Measurements from ENCODE around the gene HERC2.

The HERC2 gene

DNA sequence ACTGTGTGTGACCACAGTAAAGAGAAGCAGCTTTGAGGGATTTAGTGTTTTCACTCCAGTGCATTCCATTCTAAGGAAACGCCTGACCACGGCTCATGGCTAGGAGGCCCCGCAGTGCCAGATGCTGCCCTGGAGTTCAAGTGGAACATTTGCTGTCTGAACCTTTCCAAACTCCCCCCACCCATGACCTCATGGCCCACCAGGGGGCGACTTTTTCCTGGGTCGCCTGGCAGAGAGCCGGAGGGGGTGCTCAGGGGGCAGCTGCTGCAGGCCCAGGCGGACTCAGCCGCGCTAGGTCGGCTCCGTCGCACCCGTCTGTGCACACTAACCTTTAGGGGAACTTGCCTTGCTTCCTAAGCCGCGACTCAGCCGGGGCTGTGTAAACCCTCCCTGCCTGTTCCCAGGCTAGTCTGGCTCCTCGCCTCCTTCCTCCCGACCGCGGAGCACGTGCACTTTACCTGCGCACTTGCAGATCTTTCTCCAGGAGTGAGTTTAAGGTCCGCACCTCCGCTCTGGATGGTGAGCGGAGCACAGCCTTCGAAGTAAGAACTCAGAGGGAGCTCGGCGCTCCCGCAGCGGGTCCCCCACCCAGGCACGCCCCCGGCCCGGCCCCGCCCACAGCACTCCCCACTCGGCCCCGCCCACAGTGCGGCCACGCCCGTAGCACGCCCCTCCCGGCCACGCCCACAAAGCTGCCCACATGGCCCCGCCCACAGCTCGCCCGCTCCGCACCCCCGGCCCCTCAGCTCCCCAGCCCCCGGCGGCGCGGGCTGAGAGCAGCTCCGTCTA, 223.0 kb downstream of the HERC2 start, which contains the start of gene OCA2:
TSS of gene OCA2 (minus strand) at position 550 of the 789 bp plus-strand sequence. CDS start 17,441 bp downstream, outside the sequence.
- H3K4me3 ChIP-seq (ENCODE audit: low read depth in 1 of 2, low read length in 1 of 2) = peak within 1 kb of the TSS in 1 of 2 experiments; percentile 47
- no peaks in the 10 kb centered on the region for H3K36me3 ChIP-seq
- H3K27ac ChIP-seq = no peak within 1 kb of the TSS
- peaks cover 32 to 42% of the 10 kb centered on the region in 2 experiments for H3K4me1 ChIP-seq (ENCODE audit: control insufficient read depth in 1 of 2, insufficient read depth in 1 of 2, low read depth in 1 of 2, low read length in 1 of 2)
- TF ChIP-seq, protein P1, sequence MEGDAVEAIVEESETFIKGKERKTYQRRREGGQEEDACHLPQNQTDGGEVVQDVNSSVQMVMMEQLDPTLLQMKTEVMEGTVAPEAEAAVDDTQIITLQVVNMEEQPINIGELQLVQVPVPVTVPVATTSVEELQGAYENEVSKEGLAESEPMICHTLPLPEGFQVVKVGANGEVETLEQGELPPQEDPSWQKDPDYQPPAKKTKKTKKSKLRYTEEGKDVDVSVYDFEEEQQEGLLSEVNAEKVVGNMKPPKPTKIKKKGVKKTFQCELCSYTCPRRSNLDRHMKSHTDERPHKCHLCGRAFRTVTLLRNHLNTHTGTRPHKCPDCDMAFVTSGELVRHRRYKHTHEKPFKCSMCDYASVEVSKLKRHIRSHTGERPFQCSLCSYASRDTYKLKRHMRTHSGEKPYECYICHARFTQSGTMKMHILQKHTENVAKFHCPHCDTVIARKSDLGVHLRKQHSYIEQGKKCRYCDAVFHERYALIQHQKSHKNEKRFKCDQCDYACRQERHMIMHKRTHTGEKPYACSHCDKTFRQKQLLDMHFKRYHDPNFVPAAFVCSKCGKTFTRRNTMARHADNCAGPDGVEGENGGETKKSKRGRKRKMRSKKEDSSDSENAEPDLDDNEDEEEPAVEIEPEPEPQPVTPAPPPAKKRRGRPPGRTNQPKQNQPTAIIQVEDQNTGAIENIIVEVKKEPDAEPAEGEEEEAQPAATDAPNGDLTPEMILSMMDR (IDR thresholded peaks at IDR 0.05) = no peak
- no peaks in the 10 kb centered on the region for H3K9me3 ChIP-seq
- peaks cover 100% of the 10 kb centered on the region for H3K27me3 ChIP-seq

DNA sequence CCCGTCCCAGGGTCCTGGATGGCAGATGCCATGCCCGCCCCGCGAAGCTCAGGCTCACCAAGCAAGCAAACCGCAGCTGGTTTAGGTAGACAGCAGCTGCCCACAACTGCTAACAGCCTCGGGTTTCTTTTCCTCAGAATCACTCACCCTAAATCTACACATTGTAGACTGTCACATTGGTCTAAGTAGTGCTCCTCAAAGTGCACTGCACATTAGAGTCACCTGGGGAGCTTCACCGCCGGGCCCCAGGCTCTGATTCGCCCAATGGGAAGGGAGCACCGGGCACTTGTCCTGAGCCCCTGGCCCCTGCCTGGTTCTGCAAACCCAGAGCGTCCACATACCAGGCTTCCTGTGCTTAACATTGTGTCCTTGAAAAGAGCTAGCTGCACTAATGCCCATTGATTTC, 223.6 kb downstream of the HERC2 start:
- Histone ChIP-seq H3K27ac (no peak overlapping the region), H3K4me3 (ENCODE audit: low read depth in 1 of 2, low read length in 1 of 2) (no peak overlapping the region), H3K4me1 (ENCODE audit: control insufficient read depth in 1 of 2, insufficient read depth in 1 of 2, low read depth in 1 of 2, low read length in 1 of 2) (peaks cover 32 to 42% of the 10 kb centered on the region in 2 experiments), H3K36me3 (no peaks in the 10 kb centered on the region), H3K27me3 (peaks cover 100% of the 10 kb centered on the region), H3K9me3 (no peaks in the 10 kb centered on the region)
- TF ChIP-seq, protein P1 (IDR thresholded peaks at IDR 0.05) = no peak

DNA sequence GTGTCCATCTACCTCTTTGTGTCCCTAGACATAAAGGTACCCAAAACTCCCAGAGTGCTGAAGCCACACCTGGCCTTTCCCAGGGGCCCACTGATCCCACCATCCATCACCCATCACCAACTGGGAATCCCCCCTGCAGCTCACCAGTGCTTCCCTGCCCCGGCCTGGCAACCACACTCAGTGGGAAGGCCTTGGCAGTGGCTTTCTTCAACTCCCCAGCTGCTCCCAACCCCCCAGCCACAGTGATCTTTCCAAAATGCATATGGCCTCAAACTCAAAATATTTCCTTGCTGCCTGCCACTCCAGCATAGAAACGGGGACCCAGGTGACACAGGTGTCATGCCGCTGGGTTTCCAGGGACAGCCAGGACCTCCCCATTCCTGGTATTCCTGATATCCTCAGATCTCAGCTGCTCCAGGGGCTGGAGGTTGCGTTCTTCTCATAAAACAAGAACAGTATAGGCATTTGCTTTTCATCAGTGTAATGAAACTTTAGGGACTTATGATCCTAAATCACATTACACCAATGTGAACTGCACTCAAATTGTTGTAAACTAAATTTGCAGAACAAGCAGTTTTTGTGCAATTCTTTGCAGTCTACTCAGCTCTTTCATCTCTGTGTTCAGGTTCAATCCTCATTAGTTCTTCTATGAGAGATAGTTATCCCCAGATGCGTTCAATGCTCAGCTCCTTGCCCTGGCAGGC, 224.2 kb downstream of the HERC2 start:
- Histone ChIP-seq H3K27ac (no peak overlapping the region), H3K27me3 (peaks cover 100% of the 10 kb centered on the region), H3K4me3 (ENCODE audit: low read depth in 1 of 2, low read length in 1 of 2) (no peak overlapping the region), H3K4me1 (ENCODE audit: control insufficient read depth in 1 of 2, insufficient read depth in 1 of 2, low read depth in 1 of 2, low read length in 1 of 2) (peaks cover 32 to 42% of the 10 kb centered on the region in 2 experiments), H3K36me3 (no peaks in the 10 kb centered on the region), H3K9me3 (no peaks in the 10 kb centered on the region)
- TF ChIP-seq, protein P1 (IDR thresholded peaks at IDR 0.05) = no peak

DNA sequence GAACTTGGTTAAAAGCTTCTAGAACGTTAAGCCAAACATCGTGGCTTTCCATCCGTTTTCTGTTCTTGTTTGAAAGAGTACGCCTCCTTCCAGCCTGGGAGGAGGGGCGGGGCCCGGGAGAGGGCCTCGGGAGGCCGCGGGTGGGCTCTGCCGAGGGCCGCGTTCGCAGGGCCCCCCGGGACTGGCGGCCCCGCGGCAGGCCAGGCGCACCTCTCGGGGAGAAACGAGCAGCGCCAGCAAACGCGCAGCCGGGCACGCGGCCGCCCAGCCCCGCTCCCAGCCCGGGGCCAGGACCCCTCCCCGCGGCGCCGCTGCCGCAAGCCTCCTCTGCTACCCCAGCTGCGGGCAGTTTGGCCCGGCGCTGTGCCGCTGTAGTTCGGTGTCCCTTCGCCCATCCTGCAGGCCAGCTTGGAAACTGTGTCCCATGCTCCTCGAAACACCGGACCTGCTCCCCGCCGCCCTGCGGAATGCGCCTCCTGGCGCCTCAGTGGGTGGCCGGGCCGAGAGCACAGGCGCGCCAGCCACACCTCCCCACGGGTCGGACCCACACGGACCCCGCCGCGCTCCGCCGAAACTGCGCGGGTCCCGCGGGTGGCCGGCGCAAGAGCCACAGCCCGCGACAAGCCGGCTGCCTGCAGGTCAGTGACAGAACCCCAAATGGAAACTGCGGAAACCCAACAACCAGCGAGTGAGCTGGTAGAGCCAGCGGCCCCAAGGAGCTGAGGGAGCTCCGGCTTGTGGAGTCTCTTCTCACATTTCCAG, 225.1 kb downstream of the HERC2 start:
- Histone ChIP-seq H3K27ac (no peak overlapping the region), H3K36me3 (no peaks in the 10 kb centered on the region), H3K4me1 (ENCODE audit: control insufficient read depth in 1 of 2, insufficient read depth in 1 of 2, low read depth in 1 of 2, low read length in 1 of 2) (peaks cover 32 to 42% of the 10 kb centered on the region in 2 experiments), H3K4me3 (ENCODE audit: low read depth in 1 of 2, low read length in 1 of 2) (peak overlapping the region; percentile 54 to 58), H3K27me3 (peaks cover 100% of the 10 kb centered on the region), H3K9me3 (peaks cover 2% of the 10 kb centered on the region)
- TF ChIP-seq, protein P1 (IDR thresholded peaks at IDR 0.05) = no peak

DNA sequence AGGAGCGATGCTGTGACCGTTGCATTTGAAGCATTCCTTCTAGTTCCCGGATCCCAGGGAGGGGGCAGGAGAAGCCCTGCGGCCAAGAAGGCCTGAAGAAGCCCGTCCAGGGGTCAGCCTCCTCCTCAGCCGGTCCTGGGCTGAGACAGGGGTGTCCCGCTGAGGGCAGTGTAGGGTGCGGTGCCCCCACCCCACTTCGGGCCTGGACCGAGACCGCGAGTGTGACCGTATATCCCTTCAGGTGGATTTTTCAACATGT, 225.6 kb downstream of the HERC2 start:
- TF ChIP-seq, protein P1 (IDR thresholded peaks at IDR 0.05) = no peak
- H3K36me3 ChIP-seq = no peaks in the 10 kb centered on the region
- H3K9me3 ChIP-seq = peaks cover 7% of the 10 kb centered on the region
- H3K27me3 ChIP-seq = peaks cover 100% of the 10 kb centered on the region
- H3K4me3 ChIP-seq (ENCODE audit: low read depth in 1 of 2, low read length in 1 of 2) = peak overlapping the region; percentile 54 to 58
- H3K4me1 ChIP-seq (ENCODE audit: control insufficient read depth in 1 of 2, insufficient read depth in 1 of 2, low read depth in 1 of 2, low read length in 1 of 2) = peaks cover 32 to 42% of the 10 kb centered on the region in 2 experiments
- no peak overlapping the region for H3K27ac ChIP-seq

Data from neutrophil (primary cell).